ENCODE data around the gene SEMA3A.

DNA sequence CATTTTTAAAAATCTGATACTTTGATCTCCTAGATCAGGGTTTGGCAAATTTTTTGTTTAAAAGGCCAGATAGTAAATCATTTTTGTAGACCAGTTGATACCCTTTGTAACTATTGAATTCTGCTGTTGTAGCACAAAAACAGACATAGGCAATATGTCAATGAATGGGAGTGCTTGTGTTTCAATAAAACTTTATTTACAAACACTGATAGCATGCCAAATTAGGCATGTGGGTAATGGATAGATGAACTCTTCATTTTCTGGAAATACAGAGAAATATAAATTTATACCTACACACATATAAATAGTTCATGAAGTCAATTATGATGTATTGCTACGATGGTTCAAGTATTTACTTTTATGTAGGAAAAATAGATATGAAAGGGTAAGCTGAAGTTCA lies 60.4 kb downstream of the SEMA3A start:
- no peak for TF ChIP-seq POLR2A (IDR thresholded peaks at IDR 0.05)
- TF ChIP-seq, protein P1, sequence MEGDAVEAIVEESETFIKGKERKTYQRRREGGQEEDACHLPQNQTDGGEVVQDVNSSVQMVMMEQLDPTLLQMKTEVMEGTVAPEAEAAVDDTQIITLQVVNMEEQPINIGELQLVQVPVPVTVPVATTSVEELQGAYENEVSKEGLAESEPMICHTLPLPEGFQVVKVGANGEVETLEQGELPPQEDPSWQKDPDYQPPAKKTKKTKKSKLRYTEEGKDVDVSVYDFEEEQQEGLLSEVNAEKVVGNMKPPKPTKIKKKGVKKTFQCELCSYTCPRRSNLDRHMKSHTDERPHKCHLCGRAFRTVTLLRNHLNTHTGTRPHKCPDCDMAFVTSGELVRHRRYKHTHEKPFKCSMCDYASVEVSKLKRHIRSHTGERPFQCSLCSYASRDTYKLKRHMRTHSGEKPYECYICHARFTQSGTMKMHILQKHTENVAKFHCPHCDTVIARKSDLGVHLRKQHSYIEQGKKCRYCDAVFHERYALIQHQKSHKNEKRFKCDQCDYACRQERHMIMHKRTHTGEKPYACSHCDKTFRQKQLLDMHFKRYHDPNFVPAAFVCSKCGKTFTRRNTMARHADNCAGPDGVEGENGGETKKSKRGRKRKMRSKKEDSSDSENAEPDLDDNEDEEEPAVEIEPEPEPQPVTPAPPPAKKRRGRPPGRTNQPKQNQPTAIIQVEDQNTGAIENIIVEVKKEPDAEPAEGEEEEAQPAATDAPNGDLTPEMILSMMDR (IDR thresholded peaks at IDR 0.05): no peak

Measured in heart left ventricle (tissue), 13 donors.